ENCODE measurements around the gene ALPK3.

DNA sequence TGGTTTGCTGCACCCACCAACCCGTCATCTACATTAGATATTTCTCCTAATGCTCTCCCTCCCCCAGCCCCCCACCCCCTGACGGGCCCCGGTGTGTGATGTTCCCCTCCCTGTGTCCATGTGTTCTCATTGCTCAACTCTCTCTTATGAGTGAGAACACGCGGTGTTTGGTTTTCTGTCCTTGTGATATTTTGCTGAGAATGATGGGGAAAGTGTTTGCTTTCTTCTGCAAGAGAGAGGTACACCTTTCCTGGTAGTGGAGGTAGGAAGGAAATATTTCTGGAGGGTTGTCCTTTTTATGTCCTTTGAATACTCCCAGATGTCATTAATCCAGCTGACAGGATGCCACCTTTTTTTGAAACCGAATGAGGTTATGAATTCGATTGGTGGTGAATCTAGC lies 56.8 kb downstream of the ALPK3 start:
- TF ChIP-seq, protein P1, sequence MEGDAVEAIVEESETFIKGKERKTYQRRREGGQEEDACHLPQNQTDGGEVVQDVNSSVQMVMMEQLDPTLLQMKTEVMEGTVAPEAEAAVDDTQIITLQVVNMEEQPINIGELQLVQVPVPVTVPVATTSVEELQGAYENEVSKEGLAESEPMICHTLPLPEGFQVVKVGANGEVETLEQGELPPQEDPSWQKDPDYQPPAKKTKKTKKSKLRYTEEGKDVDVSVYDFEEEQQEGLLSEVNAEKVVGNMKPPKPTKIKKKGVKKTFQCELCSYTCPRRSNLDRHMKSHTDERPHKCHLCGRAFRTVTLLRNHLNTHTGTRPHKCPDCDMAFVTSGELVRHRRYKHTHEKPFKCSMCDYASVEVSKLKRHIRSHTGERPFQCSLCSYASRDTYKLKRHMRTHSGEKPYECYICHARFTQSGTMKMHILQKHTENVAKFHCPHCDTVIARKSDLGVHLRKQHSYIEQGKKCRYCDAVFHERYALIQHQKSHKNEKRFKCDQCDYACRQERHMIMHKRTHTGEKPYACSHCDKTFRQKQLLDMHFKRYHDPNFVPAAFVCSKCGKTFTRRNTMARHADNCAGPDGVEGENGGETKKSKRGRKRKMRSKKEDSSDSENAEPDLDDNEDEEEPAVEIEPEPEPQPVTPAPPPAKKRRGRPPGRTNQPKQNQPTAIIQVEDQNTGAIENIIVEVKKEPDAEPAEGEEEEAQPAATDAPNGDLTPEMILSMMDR (IDR thresholded peaks at IDR 0.05; ENCODE audit: low read depth, low read length), result no peak
- no peak for TF ChIP-seq EZH2phosphoT487 (IDR thresholded peaks at IDR 0.05; ENCODE audit: low read depth)
